HCT116 (cell line): ENCODE data around the gene FAAP100.

Experiments used
- EZH2 ChIP-seq: fragments of 200-600 bp; sonication (generic); IDR thresholded peaks from 2 replicates; pipeline ENCODE4 v1.6.1; 2017; ENCODE audit warnings: antibody characterized with exemption, mixed run types
- POLR2A ChIP-seq: IDR thresholded peaks from 2 replicates; pipeline ENCODE4 v1.7.0; 2011; ENCODE audit warnings: borderline replicate concordance; ENCODE audit not compliant: insufficient read depth, insufficient read length; ENCODE audit errors: extremely low read depth
- RAD21 ChIP-seq: IDR thresholded peaks from 2 replicates; pipeline ENCODE4 v1.6.1; 2012; ENCODE audit warnings: low read depth, mild to moderate bottlenecking
- TCF7L2 ChIP-seq: IDR thresholded peaks from 2 replicates; pipeline ENCODE4 v1.7.0; 2011; ENCODE audit warnings: borderline replicate concordance, inconsistent platforms; ENCODE audit not compliant: insufficient read depth, insufficient read length; ENCODE audit errors: extremely low read depth
- ZBTB33 ChIP-seq: IDR thresholded peaks from 2 replicates; pipeline ENCODE4 v1.6.1; 2011; ENCODE audit warnings: mild to moderate bottlenecking, low read length, moderate library complexity; ENCODE audit not compliant: insufficient replicate concordance; ENCODE audit errors: extremely low read depth
- ZNF274 ChIP-seq: fragments of 200-500 bp; sonication (Bioruptor generic); IDR thresholded peaks from 2 replicates; pipeline ENCODE4 v1.6.1; 2014; ENCODE audit warnings: mild to moderate bottlenecking, low read depth, low read length, inconsistent platforms
- TF ChIP-seq, protein P1 (sequence below), 3 experiments: fragments of 200-600 bp in 1 of 3; sonication (generic) in 1 of 3; IDR thresholded peaks in 2 of 3; conservative IDR thresholded peaks in 1 of 3; 2 replicates each; pipeline ENCODE4 v1.5.1; 2012 to 2017; ENCODE audit warnings: low read depth in 2 of 3, low read length in 2 of 3, antibody characterized with exemption in 1 of 3, borderline replicate concordance in 1 of 3, control low read depth in 1 of 3, mild to moderate bottlenecking in 1 of 3, mixed read lengths in 1 of 3, mixed run types in 1 of 3, moderate library complexity in 1 of 3; ENCODE audit not compliant: insufficient read depth in 1 of 3

GRCh38 chr17:81538651-81539570 lies 13.2 kb downstream of the FAAP100 start:
- no peak for TF ChIP-seq RAD21
- no peak for TF ChIP-seq EZH2
- TF ChIP-seq POLR2A = no peak
- TF ChIP-seq, protein P1, sequence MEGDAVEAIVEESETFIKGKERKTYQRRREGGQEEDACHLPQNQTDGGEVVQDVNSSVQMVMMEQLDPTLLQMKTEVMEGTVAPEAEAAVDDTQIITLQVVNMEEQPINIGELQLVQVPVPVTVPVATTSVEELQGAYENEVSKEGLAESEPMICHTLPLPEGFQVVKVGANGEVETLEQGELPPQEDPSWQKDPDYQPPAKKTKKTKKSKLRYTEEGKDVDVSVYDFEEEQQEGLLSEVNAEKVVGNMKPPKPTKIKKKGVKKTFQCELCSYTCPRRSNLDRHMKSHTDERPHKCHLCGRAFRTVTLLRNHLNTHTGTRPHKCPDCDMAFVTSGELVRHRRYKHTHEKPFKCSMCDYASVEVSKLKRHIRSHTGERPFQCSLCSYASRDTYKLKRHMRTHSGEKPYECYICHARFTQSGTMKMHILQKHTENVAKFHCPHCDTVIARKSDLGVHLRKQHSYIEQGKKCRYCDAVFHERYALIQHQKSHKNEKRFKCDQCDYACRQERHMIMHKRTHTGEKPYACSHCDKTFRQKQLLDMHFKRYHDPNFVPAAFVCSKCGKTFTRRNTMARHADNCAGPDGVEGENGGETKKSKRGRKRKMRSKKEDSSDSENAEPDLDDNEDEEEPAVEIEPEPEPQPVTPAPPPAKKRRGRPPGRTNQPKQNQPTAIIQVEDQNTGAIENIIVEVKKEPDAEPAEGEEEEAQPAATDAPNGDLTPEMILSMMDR (IDR thresholded peaks at IDR 0.05 in 2 of 3, conservative IDR thresholded peaks at IDR 0.05 in 1 of 3; ENCODE audit: borderline replicate concordance in 1 of 3, insufficient read depth in 1 of 3, low read depth in 2 of 3, low read length in 2 of 3) = no peak
- no peak for TF ChIP-seq ZBTB33
- no peak for TF ChIP-seq ZNF274
- no peak for TF ChIP-seq TCF7L2
